LNCAP (cell line): ENCODE results near the gene IL4I1.

ENCODE experiments used
- CTCF ChIP-seq: fragments of 450-650 bp; IDR thresholded peaks from 2 replicates; pipeline ENCODE4 v1.5.1; 2017; ENCODE audit warnings: mild to moderate bottlenecking

Gene IL4I1

GRCh38 chr19:49910179-49910578, 13.5 kb upstream of the IL4I1 start:
- TF ChIP-seq CTCF, result no peak

GRCh38 chr19:49908480-49909420, 12.1 kb upstream of the IL4I1 start:
- no peak for TF ChIP-seq CTCF

- no peak for TF ChIP-seq CTCF
Observed at GRCh38 chr19:49907745-49908446, 11.2 kb upstream of the IL4I1 start.

- TF ChIP-seq CTCF, result no peak
Observed at GRCh38 chr19:49906879-49907564, 10.3 kb upstream of the IL4I1 start.

- TF ChIP-seq CTCF, result no peak
Observed at GRCh38 chr19:49904136-49904535, 7.4 kb upstream of the IL4I1 start.

- no peak for TF ChIP-seq CTCF
Observed at GRCh38 chr19:49895566-49896297, 955 bp downstream of the IL4I1 start.
